ENCODE data around the gene ARPC4.

Gene ARPC4

DNA sequence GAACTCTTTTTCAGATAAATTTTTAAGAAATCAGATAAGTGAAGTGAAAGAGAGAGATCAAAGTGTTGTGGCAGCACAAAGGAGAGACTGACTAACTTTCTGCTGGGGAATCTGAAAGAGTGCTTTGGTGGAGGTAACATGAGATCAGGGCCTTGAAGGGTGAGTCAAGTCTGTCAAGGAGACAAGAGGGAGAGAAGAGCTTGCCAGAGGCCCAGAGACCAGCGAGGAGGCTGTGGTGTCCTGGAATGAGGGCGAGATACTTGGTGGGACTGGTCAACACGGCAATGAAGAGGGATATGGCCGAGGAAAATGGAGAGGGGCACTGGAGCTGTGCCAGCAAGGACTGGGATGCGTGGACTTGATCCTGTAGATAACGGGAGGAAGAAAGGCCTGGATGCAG is 5.2 kb upstream of the ARPC4 start:
- Histone ChIP-seq H3K4me2 (ENCODE audit: low read length) (no peak overlapping the region), H4K20me1 (ENCODE audit: insufficient read depth, low read length) (no peaks in the 10 kb centered on the region), H3K27me3 (ENCODE audit: insufficient read depth, low read length) (no peaks in the 10 kb centered on the region), H2AFZ (ENCODE audit: low read length) (no peak overlapping the region), H3K9ac (ENCODE audit: low read length) (no peak overlapping the region), H3K9me2 (ENCODE audit: low read depth, low read length) (no peaks in the 10 kb centered on the region), H3K4me3 (ENCODE audit: low read depth, low read length, poor library complexity, severe bottlenecking) (no peak overlapping the region), H3K9me3 (ENCODE audit: low read length) (no peaks in the 10 kb centered on the region), H3K27ac (ENCODE audit: low read depth, low read length, poor library complexity, severe bottlenecking) (no peak overlapping the region), H3K36me3 (ENCODE audit: insufficient read depth, low read length) (peaks cover 51% of the 10 kb centered on the region), H3K79me2 (ENCODE audit: insufficient read depth, low read length) (peaks cover 3% of the 10 kb centered on the region; the same call in 1 of the 2 replicates), H3F3A (ENCODE audit: insufficient read depth, low read length) (no peaks in the 10 kb centered on the region), H3K4me1 (ENCODE audit: insufficient read depth, low read length, severe bottlenecking) (peaks cover 12% of the 10 kb centered on the region)
- TF ChIP-seq, protein P1, sequence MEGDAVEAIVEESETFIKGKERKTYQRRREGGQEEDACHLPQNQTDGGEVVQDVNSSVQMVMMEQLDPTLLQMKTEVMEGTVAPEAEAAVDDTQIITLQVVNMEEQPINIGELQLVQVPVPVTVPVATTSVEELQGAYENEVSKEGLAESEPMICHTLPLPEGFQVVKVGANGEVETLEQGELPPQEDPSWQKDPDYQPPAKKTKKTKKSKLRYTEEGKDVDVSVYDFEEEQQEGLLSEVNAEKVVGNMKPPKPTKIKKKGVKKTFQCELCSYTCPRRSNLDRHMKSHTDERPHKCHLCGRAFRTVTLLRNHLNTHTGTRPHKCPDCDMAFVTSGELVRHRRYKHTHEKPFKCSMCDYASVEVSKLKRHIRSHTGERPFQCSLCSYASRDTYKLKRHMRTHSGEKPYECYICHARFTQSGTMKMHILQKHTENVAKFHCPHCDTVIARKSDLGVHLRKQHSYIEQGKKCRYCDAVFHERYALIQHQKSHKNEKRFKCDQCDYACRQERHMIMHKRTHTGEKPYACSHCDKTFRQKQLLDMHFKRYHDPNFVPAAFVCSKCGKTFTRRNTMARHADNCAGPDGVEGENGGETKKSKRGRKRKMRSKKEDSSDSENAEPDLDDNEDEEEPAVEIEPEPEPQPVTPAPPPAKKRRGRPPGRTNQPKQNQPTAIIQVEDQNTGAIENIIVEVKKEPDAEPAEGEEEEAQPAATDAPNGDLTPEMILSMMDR (IDR thresholded peaks at IDR 0.05; ENCODE audit: low read length): no peak
- TF ChIP-seq EZH2 (IDR thresholded peaks at IDR 0.05; ENCODE audit: borderline replicate concordance, low read length): no peak

GRCh38 chr3:9791127-9791526 is 1.8 kb upstream of the ARPC4 start:
- Histone ChIP-seq H3K4me1 (ENCODE audit: insufficient read depth, low read length, severe bottlenecking) (peaks cover 33% of the 10 kb centered on the region), H3K27me3 (ENCODE audit: insufficient read depth, low read length) (no peaks in the 10 kb centered on the region), H2AFZ (ENCODE audit: low read length) (no peak overlapping the region), H3F3A (ENCODE audit: insufficient read depth, low read length) (no peaks in the 10 kb centered on the region), H4K20me1 (ENCODE audit: insufficient read depth, low read length) (no peaks in the 10 kb centered on the region), H3K36me3 (ENCODE audit: insufficient read depth, low read length) (peaks cover 51% of the 10 kb centered on the region), H3K9ac (ENCODE audit: low read length) (peak overlapping the region; percentile 98), H3K4me3 (ENCODE audit: low read depth, low read length, poor library complexity, severe bottlenecking) (peak overlapping the region; percentile 93), H3K9me3 (ENCODE audit: low read length) (no peaks in the 10 kb centered on the region), H3K79me2 (ENCODE audit: insufficient read depth, low read length) (peaks cover 23% of the 10 kb centered on the region), H3K4me2 (ENCODE audit: low read length) (peak overlapping the region; percentile 99), H3K9me2 (ENCODE audit: low read depth, low read length) (no peaks in the 10 kb centered on the region), H3K27ac (ENCODE audit: low read depth, low read length, poor library complexity, severe bottlenecking) (peak overlapping the region; percentile 83)
- TF ChIP-seq, protein P1 (IDR thresholded peaks at IDR 0.05; ENCODE audit: low read length): no peak
- TF ChIP-seq EZH2 (IDR thresholded peaks at IDR 0.05; ENCODE audit: borderline replicate concordance, low read length): no peak

DNA sequence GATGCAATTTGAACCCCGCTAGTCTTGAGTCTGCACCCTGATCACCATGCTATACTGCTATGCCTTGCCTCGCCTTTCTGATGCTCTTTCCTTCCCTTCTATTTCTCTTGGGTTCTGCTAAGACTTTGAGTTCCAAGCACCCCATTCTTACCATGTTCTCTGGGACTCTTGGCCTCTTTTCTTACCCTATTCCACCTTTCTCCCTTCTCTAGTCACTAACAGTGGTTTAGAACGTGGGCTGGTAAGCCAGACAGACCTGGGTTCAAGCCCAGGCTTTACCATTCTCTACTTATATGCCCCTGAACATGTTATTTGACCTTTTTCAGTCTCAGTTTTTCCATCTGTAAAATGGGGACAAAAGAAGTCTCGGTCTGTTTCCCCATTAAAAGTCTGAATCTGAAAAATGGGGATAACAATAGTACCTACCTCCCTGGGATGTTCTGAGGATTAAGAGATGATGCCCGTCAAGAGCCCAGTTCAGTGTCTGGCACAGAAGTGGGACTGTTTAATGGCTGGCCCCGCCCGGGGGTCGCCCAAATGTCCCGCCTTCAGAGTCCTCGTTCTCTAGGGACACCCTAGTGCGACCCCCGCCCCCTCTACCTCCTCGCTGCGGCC is 985 bp upstream of the ARPC4 start:
- H2AFZ ChIP-seq (ENCODE audit: low read length): no peak overlapping the region
- peaks cover 23% of the 10 kb centered on the region for H3K79me2 ChIP-seq (ENCODE audit: insufficient read depth, low read length)
- H3K36me3 ChIP-seq (ENCODE audit: insufficient read depth, low read length): peaks cover 51% of the 10 kb centered on the region

More for the DNA sequence above, 985 bp upstream of the ARPC4 start:
- Histone ChIP-seq H3F3A (ENCODE audit: insufficient read depth, low read length) (no peaks in the 10 kb centered on the region), H3K9ac (ENCODE audit: low read length) (peak overlapping the region; percentile 98), H3K9me3 (ENCODE audit: low read length) (no peaks in the 10 kb centered on the region), H3K4me3 (ENCODE audit: low read depth, low read length, poor library complexity, severe bottlenecking) (peak overlapping the region; percentile 93), H3K4me2 (ENCODE audit: low read length) (peak overlapping the region; percentile 99), H3K4me1 (ENCODE audit: insufficient read depth, low read length, severe bottlenecking) (peaks cover 33% of the 10 kb centered on the region), H4K20me1 (ENCODE audit: insufficient read depth, low read length) (no peaks in the 10 kb centered on the region), H3K27ac (ENCODE audit: low read depth, low read length, poor library complexity, severe bottlenecking) (peak overlapping the region; percentile 83), H3K27me3 (ENCODE audit: insufficient read depth, low read length) (no peaks in the 10 kb centered on the region), H3K9me2 (ENCODE audit: low read depth, low read length) (no peaks in the 10 kb centered on the region)
- TF ChIP-seq EZH2 (IDR thresholded peaks at IDR 0.05; ENCODE audit: borderline replicate concordance, low read length): no peak
- TF ChIP-seq, protein P1 (IDR thresholded peaks at IDR 0.05; ENCODE audit: low read length): no peak
